Measurements from ENCODE around the gene IL12RB1. TPM values are rescaled to one million over a fixed set of nuclear protein-coding genes. Genes with fewer than 3 reads are reported as not detected.

Gene IL12RB1
- polyA plus RNA-seq, 3 donors, result 0.31 to 1.2 (median 1.00) TPM

DNA sequence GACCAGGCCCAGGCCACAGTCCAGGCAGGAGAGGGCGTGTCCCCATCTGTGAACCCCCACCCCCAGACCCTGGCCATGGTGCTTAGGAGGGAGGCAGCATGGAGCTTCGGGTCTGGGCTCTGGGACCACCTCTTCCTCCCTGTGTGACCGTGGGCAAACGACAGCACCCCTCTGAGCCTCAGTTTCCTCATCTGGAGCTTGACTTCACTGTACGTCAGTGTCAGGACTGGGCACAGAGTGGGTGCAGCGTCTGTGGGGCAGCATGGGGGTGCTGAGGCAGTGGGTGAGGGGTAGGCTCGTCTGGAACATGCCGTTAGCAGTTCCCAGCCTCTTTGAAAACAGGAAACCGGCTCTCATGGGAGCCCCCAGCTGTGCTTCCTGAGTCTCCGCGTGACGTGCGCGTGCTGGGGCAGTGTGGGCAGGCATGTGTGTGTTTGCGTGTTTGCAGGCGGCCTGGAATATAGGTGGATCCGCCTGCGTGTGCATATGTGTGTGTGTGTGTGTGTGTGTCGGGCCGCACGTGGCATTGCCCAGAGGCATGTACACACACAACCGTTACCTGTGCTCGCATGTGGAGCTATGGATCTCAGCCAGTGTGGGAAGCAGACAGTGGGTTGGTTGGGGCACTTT is 63.0 kb downstream of the IL12RB1 start:
- peak overlapping the region; percentile 24 for H3K27ac ChIP-seq (ENCODE audit: low read depth, low read length)
- WGBS, 3 donors, result 24 to 70% (median 34%) methylated on average over 21 to 23 of the region's 23 CpGs

DNA sequence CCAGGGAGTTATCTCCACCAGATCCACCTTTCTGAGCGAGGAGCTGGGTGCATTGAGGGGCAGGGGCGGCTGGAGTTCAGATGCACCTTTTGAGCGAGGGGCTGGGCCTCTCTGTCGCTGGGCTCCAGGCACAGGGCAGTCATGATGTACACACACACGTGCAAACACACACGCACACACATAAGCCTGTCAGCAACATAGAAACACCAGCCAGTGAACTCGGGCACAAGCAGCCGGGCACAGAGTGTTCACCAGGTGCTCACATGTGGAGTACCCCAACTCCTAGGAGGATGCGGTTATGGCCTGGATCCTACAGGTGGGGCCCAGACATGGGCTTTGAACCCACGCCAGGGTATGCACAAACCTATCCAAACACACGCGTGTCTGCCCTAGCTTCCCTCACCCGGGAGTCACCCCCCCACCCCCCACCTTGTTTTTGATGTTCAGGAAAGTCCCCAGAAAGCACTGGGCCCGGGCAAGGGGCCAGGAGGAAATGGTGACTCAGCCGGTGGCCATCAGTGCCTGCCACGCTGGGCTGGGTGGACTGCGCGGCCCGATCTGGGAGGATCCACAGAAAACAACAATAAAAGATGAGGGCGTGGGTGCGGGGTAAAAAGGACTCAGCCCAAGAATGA is 65.5 kb downstream of the IL12RB1 start:
- WGBS, 3 donors, result 24 to 68% (median 27%) methylated on average over 21 of the region's 21 CpGs
- peak overlapping the region; percentile 73 for H3K27ac ChIP-seq (ENCODE audit: low read depth, low read length)

DNA sequence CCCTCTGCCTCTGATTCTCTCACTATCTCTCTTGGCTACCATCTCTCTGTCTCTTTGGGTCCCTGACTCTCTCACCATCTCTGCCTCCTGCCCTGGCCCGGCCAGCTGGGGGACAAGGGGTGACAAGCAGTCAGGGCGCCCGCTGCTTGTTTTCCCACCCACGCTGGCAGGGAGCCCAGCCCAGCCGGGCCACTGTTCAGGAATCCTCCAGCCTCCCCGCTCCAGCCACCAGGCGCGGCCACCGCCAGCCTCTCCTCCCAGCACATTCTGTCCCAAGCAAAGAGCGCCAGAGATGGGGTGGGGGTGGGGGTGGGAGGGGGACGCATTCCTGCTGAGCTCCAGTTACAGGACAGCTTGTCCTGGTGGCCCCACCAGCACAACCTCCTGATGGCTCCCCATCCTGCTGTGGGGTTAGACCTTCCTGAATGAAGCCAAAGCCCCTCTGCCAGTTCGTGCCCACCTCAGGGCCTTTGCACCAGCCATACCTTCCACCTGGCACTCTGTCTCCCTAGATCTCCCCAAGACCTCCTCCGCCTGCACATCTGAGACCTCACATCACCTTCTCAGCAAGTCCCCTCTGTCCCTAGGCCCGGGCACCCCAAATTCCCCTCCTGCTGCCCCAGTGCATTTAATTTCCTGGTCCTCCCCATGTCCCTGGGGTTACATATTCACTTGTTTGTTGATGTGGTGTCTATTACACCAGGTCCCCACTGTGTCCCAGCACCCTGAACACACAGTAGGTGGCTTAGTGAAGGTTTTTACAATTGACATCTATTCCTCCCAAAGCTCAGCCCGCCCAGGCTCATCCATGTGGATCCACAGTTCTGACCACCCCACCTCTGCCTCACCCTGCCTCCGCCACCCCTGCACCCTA is 66.3 kb downstream of the IL12RB1 start:
- 29 to 39% (median 39%) methylated on average over 16 of the region's 16 CpGs for WGBS, 3 donors

DNA sequence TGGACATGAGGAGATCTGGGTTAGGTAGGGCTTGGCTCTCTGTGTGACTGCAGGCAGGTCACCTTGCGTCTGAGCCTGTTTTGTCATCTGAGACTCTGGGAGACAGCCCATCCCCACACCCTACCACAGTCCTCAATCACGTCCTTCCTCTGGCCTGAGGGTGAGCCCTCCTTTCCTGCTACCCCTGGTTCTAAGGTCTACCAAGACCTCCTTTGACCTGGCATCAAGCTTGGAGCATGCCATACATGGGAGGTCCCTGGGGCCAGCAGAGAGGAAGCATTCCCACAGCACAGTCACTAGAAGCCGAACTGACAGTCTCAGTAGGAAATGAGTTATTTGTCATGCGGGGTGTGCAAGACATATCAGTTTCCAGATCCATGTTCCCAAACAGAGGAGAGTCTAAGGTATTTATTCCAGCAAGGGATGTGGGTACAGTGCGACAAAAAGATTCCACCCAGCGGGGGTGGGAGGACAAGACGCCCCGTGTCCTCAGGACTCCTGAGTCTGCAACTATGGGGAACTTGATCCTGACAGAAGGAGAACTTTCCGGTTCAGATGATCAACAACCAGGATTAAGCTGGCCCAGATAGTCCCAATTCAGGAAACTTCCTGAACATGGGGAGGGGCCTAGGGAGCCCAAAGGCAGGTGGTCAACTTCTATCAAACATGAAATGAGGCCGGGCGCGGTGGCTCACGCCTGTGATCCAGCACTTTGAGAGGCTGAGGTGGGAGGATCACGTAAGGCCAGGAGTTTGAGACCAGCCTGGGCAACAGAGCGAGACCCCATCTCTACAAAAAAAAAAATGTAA is 69.3 kb downstream of the IL12RB1 start:
- no peak overlapping the region for H3K27ac ChIP-seq (ENCODE audit: low read depth, low read length)
- WGBS, 3 donors, result 53 to 73% (median 55%) methylated on average over 15 of the region's 15 CpGs

More for the DNA sequence above, 66.3 kb downstream of the IL12RB1 start:
- peak overlapping the region; percentile 60 for H3K27ac ChIP-seq (ENCODE audit: low read depth, low read length)

DNA sequence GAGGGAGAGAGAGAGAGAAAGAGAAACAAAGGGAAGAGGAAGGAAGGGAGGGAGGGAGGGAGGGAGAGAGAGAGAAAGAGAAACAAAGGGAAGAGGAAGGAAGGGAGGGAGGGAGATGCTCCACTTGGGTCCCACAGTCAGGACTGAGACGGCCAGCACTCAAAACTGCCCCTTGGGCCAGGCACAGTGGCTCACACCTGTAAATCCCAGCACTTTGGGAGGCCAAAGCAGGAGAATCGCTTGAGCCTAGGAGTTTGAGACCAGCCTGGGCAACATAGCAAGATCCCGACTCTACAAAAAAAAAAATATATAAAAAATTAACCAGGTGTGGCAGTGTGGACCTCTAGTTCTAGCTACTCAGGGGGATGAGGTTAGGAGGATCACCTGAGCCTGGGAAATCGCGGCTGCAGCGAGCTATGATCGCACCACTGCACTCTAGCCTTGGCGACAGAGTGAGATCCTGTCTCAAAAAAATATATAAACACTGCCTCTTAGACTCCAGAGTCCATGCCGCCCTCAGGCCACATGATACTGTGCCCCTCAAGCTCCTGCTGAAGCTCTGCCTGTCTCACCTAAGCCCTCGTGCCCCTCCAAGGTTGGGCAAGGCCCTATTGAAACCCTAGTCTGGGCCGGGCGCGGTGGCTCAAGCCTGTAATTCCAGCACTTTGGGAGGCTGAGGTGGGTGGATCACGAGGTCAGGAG is 70.4 kb downstream of the IL12RB1 start:
- H3K27ac ChIP-seq (ENCODE audit: low read depth, low read length), result no peak overlapping the region
- 80 to 90% (median 85%) methylated on average over 14 of the region's 14 CpGs for WGBS, 3 donors

DNA sequence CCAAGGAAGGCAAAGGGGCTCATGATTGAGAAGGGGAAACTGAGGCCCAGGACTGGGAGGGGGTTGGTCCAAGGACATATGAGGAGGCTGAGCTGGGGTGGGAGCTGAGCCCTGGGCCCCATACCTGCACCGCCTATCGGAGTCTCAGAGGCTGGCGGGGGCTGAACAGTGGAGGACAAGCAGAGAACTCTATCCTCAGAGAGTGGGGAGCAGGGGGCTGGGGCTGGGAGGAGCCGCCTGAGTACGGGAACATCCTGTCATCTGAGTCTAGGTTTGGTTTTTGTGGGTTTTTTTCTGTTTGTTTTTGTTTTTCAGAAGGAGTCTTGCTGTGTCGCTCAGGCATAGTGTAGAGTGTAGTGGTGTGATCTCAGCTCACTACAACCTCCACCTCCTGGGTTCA is 72.5 kb downstream of the IL12RB1 start:
- no peak overlapping the region for H3K27ac ChIP-seq (ENCODE audit: low read depth, low read length)
- WGBS, 3 donors, result 83 to 90% (median 84%) methylated on average over 6 of the region's 6 CpGs

DNA sequence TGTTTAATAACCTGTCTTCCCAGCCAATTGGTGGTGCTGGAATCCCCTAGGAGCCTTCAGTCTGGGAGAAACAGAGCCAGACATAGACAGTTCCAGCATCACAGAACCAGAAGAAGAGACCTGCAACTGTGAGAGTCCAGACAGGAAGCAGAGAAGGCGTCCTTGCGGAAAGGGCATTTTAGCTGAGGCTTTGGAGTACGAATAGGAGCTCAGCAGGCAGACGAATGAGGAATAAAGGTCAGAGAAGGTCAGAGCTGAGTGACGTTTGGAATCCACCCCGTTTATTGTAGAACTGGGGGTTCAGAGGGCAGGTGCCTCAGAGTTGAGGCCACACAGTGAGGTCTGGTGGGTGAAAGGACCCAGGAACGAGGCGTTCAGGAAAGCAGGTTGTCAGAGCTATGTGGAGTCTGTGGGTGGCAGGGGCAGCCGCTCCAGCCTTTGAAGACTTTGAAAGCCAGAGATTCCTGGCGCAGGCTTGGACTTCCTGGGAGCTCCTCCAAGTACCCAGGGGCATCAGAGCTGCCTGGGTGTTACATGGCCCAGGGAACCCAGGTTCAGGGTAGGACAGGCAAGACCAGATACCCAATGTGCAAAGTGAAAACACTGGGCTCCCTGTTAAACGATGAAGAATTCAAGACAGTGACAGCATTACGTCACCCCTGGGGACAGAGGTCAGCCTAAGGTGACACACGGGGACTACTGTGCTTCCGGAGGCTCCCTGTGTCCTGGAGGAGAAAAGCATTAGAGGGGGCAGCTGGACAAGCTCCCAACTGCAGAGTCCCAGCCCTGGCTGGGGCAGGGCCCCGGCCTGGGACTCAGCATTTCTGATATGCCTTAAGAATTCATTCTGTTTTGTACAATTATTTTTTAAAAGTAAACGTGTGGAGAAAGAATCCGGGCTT is 73.3 kb downstream of the IL12RB1 start:
- WGBS, 3 donors, result 72 to 75% (median 74%) methylated on average over 17 of the region's 17 CpGs
- no peak overlapping the region for H3K27ac ChIP-seq (ENCODE audit: low read depth, low read length)

DNA sequence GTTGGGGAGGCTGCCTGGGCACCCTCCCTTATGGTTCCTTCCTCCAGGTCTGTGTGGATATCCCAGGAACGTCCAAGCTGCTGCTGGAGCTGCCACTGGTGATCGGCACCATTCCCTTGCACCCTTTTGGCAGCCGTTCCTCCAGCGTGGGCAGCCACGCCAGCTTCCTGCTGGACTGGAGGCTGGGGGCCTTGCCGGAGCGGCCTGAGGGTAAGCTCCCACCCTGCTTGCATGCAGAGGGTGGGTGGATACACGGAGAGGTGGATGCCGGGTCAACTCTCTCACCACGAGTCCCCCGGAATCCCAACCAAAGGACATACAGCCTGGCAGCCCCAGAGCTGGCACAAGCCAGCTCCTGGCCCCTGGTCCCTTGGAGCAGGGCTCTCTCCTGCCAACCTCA is 76.6 kb downstream of the IL12RB1 start:
- H3K27ac ChIP-seq (ENCODE audit: low read depth, low read length), result no peak overlapping the region

DNA sequence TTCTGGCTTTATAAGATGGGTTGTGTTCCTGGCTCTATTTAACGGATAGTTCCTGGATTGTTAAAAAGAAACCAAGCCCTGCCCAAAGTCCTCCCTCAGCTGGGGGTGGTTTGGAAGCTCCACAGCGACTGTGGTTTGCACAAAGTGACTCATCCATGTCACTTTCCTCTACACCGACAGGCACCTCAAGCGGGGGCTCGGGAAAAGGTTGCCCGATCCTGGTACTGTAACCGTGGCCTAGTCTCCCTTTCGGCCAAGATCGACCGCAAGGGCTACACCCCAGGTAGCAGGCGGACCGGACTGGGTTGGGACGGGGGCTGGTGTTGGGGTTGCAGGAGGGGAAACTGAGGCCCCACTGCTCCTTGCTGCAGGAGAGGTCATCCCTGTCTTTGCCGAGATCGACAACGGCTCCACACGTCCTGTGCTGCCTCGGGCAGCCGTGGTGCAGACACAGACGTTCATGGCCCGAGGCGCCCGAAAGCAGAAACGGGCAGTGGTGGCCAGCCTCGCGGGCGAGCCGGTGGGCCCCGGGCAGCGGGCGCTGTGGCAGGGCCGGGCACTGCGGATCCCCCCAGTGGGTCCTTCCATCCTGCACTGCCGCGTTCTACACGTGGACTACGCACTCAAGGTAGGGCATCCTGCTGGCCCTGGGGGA is 77.2 kb downstream of the IL12RB1 start:
- WGBS, 3 donors, result 87 to 92% (median 90%) methylated on average over 34 to 37 of the region's 37 CpGs
- no peak overlapping the region for H3K27ac ChIP-seq (ENCODE audit: low read depth, low read length)

More for the DNA sequence above, 76.6 kb downstream of the IL12RB1 start:
- 84 to 88% (median 85%) methylated on average over 11 of the region's 11 CpGs for WGBS, 3 donors

Other genes with a start within 250 kb of the IL12RB1 start
- gene JAK3, start 239.0 kb downstream of the IL12RB1 start, polyA plus RNA-seq, result 10 to 100 TPM in 1 of 3 donors, 1 to 10 TPM in 2; 1.9 to 11.1 (median 9.7) TPM
- 1,000 to 10,000 TPM; 2,749 to 3,693 (median 2,955) TPM for gene RPL18A, start 227.0 kb downstream of the IL12RB1 start, polyA plus RNA-seq
- gene SLC5A5, start 215.0 kb downstream of the IL12RB1 start, polyA plus RNA-seq, result 1 to 10 TPM in 1 of 3 donors, under 1 TPM in 1, not detected in 1; 0.06 to 2.6 TPM
- 100 to 1,000 TPM in 2 of 3 donors, 10 to 100 TPM in 1; 77.4 to 149 (median 111) TPM for gene CCDC124, start 153.9 kb downstream of the IL12RB1 start, polyA plus RNA-seq
- under 1 TPM in 2 of 3 donors, not detected in 1; 0.06 to 0.34 TPM for gene KCNN1, start 119.8 kb downstream of the IL12RB1 start, polyA plus RNA-seq
- gene ARRDC2, start 78.8 kb downstream of the IL12RB1 start, polyA plus RNA-seq, result 10 to 100 TPM; 11.1 to 48.6 (median 15.4) TPM
- gene MAST3, start 10.8 kb upstream of the IL12RB1 start, polyA plus RNA-seq, result 10 to 100 TPM in 1 of 3 donors, 1 to 10 TPM in 2; 3.5 to 10.8 (median 5.5) TPM
- gene PIK3R2, start 66.2 kb upstream of the IL12RB1 start, polyA plus RNA-seq, result 1 to 10 TPM; 1.4 to 5.2 (median 1.6) TPM
- 100 to 1,000 TPM in 1 of 3 donors, 10 to 100 TPM in 2; 30.8 to 205 (median 70.3) TPM for gene IFI30, start 86.9 kb upstream of the IL12RB1 start, polyA plus RNA-seq
- gene MPV17L2, start 106.3 kb upstream of the IL12RB1 start, polyA plus RNA-seq, result 10 to 100 TPM in 2 of 3 donors, 1 to 10 TPM in 1; 8.0 to 14.6 (median 10.6) TPM
- 1 to 10 TPM in 2 of 3 donors, under 1 TPM in 1; 1.00 to 5.2 (median 1.5) TPM for gene RAB3A, start 117.1 kb upstream of the IL12RB1 start, polyA plus RNA-seq
- 1 to 10 TPM in 1 of 3 donors, under 1 TPM in 2; 0.20 to 4.0 (median 0.22) TPM for gene PDE4C, start 139.5 kb upstream of the IL12RB1 start, polyA plus RNA-seq
- gene IQCN, start 187.5 kb upstream of the IL12RB1 start, polyA plus RNA-seq, result 10 to 100 TPM in 1 of 3 donors, 1 to 10 TPM in 2; 1.3 to 11.2 (median 1.7) TPM
- gene JUND, start 194.7 kb upstream of the IL12RB1 start, polyA plus RNA-seq, result 100 to 1,000 TPM; 165 to 392 (median 214) TPM
- gene LSM4, start 236.1 kb upstream of the IL12RB1 start, polyA plus RNA-seq, result 100 to 1,000 TPM in 2 of 3 donors, 10 to 100 TPM in 1; 46.3 to 118 (median 100) TPM

All from adipose tissue (tissue), 3 donors.